ENCODE results near the gene AGBL4.

DNA sequence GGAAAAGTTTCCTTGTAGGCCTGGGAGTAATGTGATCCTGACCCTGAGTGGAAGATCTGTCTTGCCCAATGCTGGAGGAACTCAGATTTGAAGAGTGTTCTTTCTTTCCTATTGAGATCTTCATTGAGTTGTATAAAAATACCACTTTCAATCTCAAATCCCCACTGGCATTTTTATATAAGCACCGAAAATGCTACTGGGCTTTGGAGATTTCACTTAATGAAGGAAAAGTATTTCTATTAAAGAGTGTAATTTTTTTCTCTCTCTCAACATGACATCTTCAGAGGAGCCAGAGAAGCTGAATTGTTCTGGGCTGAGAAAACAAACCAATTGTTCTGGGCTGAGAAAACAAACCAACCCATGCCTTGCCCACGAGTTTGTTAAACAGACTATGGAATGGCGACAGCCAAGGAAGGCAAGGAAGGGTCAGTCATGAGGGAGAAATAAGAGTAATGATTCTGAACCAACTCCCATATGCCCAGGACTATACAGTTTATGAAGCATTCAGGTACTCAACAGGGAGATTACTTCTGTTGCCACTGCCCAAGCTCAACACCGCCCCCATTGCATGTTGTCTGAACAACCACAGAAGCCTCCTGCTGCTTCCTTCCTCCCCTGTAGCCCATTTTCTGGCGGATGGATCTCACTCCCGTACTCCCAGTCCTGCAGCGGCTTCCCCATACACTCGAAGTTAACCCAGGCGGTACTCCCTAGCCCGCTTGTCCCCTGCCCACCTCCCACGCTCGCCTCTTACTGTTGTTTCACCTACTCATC lies 1350.2 kb downstream of the AGBL4 start:
- TF ChIP-seq CBX2 (IDR thresholded peaks at IDR 0.05; ENCODE audit: low read depth, low read length) = no peak
- no peak for TF ChIP-seq CBX2 (CRISPR knock-in tag; IDR thresholded peaks at IDR 0.05; ENCODE audit: low read depth)
- TF ChIP-seq KAT2B (IDR thresholded peaks at IDR 0.05; ENCODE audit: borderline replicate concordance, low read depth, low read length) = no peak
- TF ChIP-seq TGIF2 (CRISPR knock-in tag; IDR thresholded peaks at IDR 0.05) = no peak
